Measurements from ENCODE around the gene MCC.

- TF ChIP-seq, protein P1, sequence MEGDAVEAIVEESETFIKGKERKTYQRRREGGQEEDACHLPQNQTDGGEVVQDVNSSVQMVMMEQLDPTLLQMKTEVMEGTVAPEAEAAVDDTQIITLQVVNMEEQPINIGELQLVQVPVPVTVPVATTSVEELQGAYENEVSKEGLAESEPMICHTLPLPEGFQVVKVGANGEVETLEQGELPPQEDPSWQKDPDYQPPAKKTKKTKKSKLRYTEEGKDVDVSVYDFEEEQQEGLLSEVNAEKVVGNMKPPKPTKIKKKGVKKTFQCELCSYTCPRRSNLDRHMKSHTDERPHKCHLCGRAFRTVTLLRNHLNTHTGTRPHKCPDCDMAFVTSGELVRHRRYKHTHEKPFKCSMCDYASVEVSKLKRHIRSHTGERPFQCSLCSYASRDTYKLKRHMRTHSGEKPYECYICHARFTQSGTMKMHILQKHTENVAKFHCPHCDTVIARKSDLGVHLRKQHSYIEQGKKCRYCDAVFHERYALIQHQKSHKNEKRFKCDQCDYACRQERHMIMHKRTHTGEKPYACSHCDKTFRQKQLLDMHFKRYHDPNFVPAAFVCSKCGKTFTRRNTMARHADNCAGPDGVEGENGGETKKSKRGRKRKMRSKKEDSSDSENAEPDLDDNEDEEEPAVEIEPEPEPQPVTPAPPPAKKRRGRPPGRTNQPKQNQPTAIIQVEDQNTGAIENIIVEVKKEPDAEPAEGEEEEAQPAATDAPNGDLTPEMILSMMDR (conservative IDR thresholded peaks at IDR 0.05) = no peak
- no peak for TF ChIP-seq ZFX (IDR thresholded peaks at IDR 0.05)
Observed at GRCh38 chr5:113446358-113446927, 41.8 kb downstream of the MCC start.
